Gastrocnemius medialis (tissue), 4 donors: ENCODE results near the gene STAT5A. TPM values are rescaled to one million over a fixed set of nuclear protein-coding genes. Genes with fewer than 3 reads are reported as not detected.
A peak's percentile ranks its signal among the peaks of the same experiment; 100 is the strongest.

Experiments used
- ATAC-seq, 2 donors: fragments of 150-250 bp; one replicate each; pipeline ENCODE4 v1.9.1; 2016
- DNase-seq, 2 donors: peaks; one replicate each; pipeline ENCODE4 v3.0.0-alpha.2; 2019
- H3K27ac ChIP-seq, 4 donors: fragments of 200-600 bp; sonication (generic); 1 replicate in 1 of 4; 2 replicates in 3 of 4; pipeline ENCODE4 v1.5.1; 2016 to 2018; ENCODE audit warnings: mild to moderate bottlenecking in 2 of 4, moderate library complexity in 1 of 4
- H3K27me3 ChIP-seq, 3 donors: fragments of 200-600 bp; sonication (generic) in 2 of 3; 1 replicate in 1 of 3; 2 replicates in 2 of 3; pipeline versions ENCODE4 v1.5.1 to v1.6.0; 2016 to 2019; ENCODE audit warnings: mild to moderate bottlenecking in 1 of 3, moderate library complexity in 1 of 3
- H3K36me3 ChIP-seq, 2 donors: fragments of 200-600 bp; sonication (generic) in 1 of 2; one replicate each; pipeline ENCODE4 v1.5.1; 2017 to 2018
- H3K4me1 ChIP-seq, 2 donors: fragments of 200-600 bp; sonication (generic) in 1 of 2; one replicate each; pipeline ENCODE4 v1.5.1; 2016 to 2017; ENCODE audit warnings: mild to moderate bottlenecking in 2 of 2
- H3K4me3 ChIP-seq, 4 donors: fragments of 200-600 bp; sonication (generic) in 3 of 4; 1 replicate in 1 of 4; 2 replicates in 3 of 4; pipeline ENCODE4 v1.5.1; 2016 to 2019; ENCODE audit warnings: mild to moderate bottlenecking in 2 of 4
- H3K9me3 ChIP-seq, 3 donors: fragments of 200-600 bp; sonication (generic) in 2 of 3; 1 replicate in 1 of 3; 2 replicates in 2 of 3; pipeline ENCODE4 v1.5.1; 2016 to 2019
- CTCF ChIP-seq, 5 experiments: fragments of 450-650 bp in 3 of 5; fragments of 200-600 bp in 2 of 5; sonication (generic) in 2 of 5; IDR thresholded peaks in 4 of 5; conservative IDR thresholded peaks in 1 of 5; 1 replicate in 4 of 5; 2 replicates in 1 of 5; pipeline ENCODE4 v1.5.1; 2016 to 2019; ENCODE audit warnings: antibody characterized with exemption in 5 of 5, mild to moderate bottlenecking in 3 of 5, moderate library complexity in 3 of 5
- POLR2A ChIP-seq, 2 donors: fragments of 450-650 bp; IDR thresholded peaks; one replicate each; pipeline ENCODE4 v1.6.1; 2017; ENCODE audit warnings: antibody characterized with exemption in 2 of 2, mild to moderate bottlenecking in 2 of 2, moderate library complexity in 2 of 2
- in situ Hi-C, 4 donors: fragments of 200-750 bp; cut with MboI; loops; one replicate each; pipeline versions ENCODE4 v1.15.0 to v1.8.0; 2017; ENCODE audit warnings: low sequenced_read_pairs in 4 of 4
- intact Hi-C: fragments of 100-400 bp; cut with DNase I; formaldehyde crosslinking; loops from one replicate; pipeline ENCODE4 v1.15.1; 2023; ENCODE audit warnings: low total_unique reads
- total RNA-seq, 4 donors: library from RNA; depleted of rRNA; stranded (reverse); fragments of >200 nt; gene quantifications; one replicate each; pipeline versions ENCODE4 v1.1.0 to v1.2.3, GENCODE V29; 2016

The STAT5A gene
- total RNA-seq, 4 donors from 2014 or later, result 36.0 to 87.0 (median 60.7) TPM

- H3K27me3 ChIP-seq, result no peaks in the 10 kb centered on the region
- H3K9me3 ChIP-seq, result no peaks in the 10 kb centered on the region
- H3K36me3 ChIP-seq, result peaks cover 3 to 83% of the 10 kb centered on the region in 2 donors
- in situ Hi-C loops (loop anchor here in 1 of 4 donors (25.0 kb wide), 1 partner anchor 145 kb away; no protein-coding TSS in a partner anchor), intact Hi-C loops (no loop called here)
- DNase-seq, result no peak
- no peak overlapping the region for H3K4me3 ChIP-seq
- no peak for TF ChIP-seq POLR2A (IDR thresholded peaks at IDR 0.05)
- TF ChIP-seq CTCF (IDR thresholded peaks at IDR 0.05 in 4 of 5, conservative IDR thresholded peaks at IDR 0.05 in 1 of 5), result no peak
- no peak for ATAC-seq
- peaks cover 4 to 6% of the 10 kb centered on the region in 2 donors for H3K4me1 ChIP-seq
- H3K27ac ChIP-seq, result no peak overlapping the region
Observed at GRCh38 chr17:42342242-42343008, 54.1 kb downstream of the STAT5A start.

- no peak for ATAC-seq
Observed at GRCh38 chr17:42345396-42346073, 57.2 kb downstream of the STAT5A start.

GRCh38 chr17:42346481-42346880, 58.2 kb downstream of the STAT5A start:
- DNase-seq, result no peak
- no peaks in the 10 kb centered on the region for H3K9me3 ChIP-seq
- no peak for ATAC-seq
- in situ Hi-C loops, result loop anchor here in 1 of 4 donors (25.0 kb wide), 1 partner anchor 141 kb away; no protein-coding TSS in a partner anchor
- no peaks in the 10 kb centered on the region for H3K27me3 ChIP-seq
- H3K27ac ChIP-seq, result peak overlapping the region in 2 of 4 donors; percentile 52 to 67
- intact Hi-C loops, result no loop called here
- H3K36me3 ChIP-seq, result peaks cover 0 to 51% of the 10 kb centered on the region in 2 donors
- TF ChIP-seq CTCF (IDR thresholded peaks at IDR 0.05 in 4 of 5, conservative IDR thresholded peaks at IDR 0.05 in 1 of 5) (no peak), POLR2A (IDR thresholded peaks at IDR 0.05) (no peak)
- peaks cover 18 to 27% of the 10 kb centered on the region in 2 donors for H3K4me1 ChIP-seq
- H3K4me3 ChIP-seq, result no peak overlapping the region

More at GRCh38 chr17:42345396-42346073, 57.2 kb downstream of the STAT5A start:
- in situ Hi-C loops (loop anchor here in 1 of 4 donors (25.0 kb wide), 1 partner anchor 142 kb away; no protein-coding TSS in a partner anchor), intact Hi-C loops (no loop called here)
- H3K4me1 ChIP-seq, result peaks cover 18 to 26% of the 10 kb centered on the region in 2 donors
- DNase-seq, result no peak
- no peaks in the 10 kb centered on the region for H3K9me3 ChIP-seq
- no peaks in the 10 kb centered on the region for H3K27me3 ChIP-seq
- TF ChIP-seq POLR2A (IDR thresholded peaks at IDR 0.05) (no peak), CTCF (IDR thresholded peaks at IDR 0.05 in 4 of 5, conservative IDR thresholded peaks at IDR 0.05 in 1 of 5) (no peak)
- no peak overlapping the region for H3K4me3 ChIP-seq
- H3K27ac ChIP-seq, result peak overlapping the region in 1 of 4 donors; percentile 13
- peaks cover 0 to 60% of the 10 kb centered on the region in 2 donors for H3K36me3 ChIP-seq

- DNase-seq, result peak in 1 of 2 donors; percentile 32
- Histone ChIP-seq H3K36me3 (peaks cover 0 to 44% of the 10 kb centered on the region in 2 donors), H3K4me3 (no peak overlapping the region), H3K27ac (peak overlapping the region; percentile 52 to 67 (median 58)), H3K27me3 (no peaks in the 10 kb centered on the region), H3K9me3 (no peaks in the 10 kb centered on the region), H3K4me1 (peaks cover 18 to 27% of the 10 kb centered on the region in 2 donors)
- TF ChIP-seq POLR2A (IDR thresholded peaks at IDR 0.05) (no peak), CTCF (IDR thresholded peaks at IDR 0.05 in 4 of 5, conservative IDR thresholded peaks at IDR 0.05 in 1 of 5) (no peak)
- intact Hi-C loops (no loop called here), in situ Hi-C loops (loop anchor here in 1 of 4 donors (25.0 kb wide), 1 partner anchor 140 kb away; no protein-coding TSS in a partner anchor)
- ATAC-seq, result peak; percentile 75 to 76
Observed at GRCh38 chr17:42347198-42347597, 58.9 kb downstream of the STAT5A start.
